Right lobe of liver (tissue), 6 donors: ENCODE data around the gene SF3A2. TPM values are rescaled to one million over a fixed set of nuclear protein-coding genes. Genes with fewer than 3 reads are reported as not detected.

ENCODE experiments used
- ATAC-seq, 4 donors: fragments of 200-7000 bp; cut with Tn5 transposase; one replicate each; pipeline ENCODE4 v1.9.1; 2020; ENCODE audit warnings: mild to moderate bottlenecking in 4 of 4, moderate library complexity in 4 of 4
- DNase-seq, 3 donors: peaks; one replicate each; pipeline ENCODE4 v3.0.0-alpha.2; 2020
- H3K27ac ChIP-seq, 3 donors: fragments of 200-600 bp; one replicate each; pipeline ENCODE4 v1.8.0; 2022
- H3K27me3 ChIP-seq, 2 donors: fragments of 200-600 bp; one replicate each; pipeline ENCODE4 v1.8.0; 2022
- H3K36me3 ChIP-seq, 4 donors: fragments of 200-600 bp; sonication (generic) in 1 of 4; one replicate each; pipeline versions ENCODE4 v1.5.1 to v1.8.0; 2017 to 2022; ENCODE audit warnings: control low read depth in 1 of 4
- H3K4me1 ChIP-seq, 4 donors: fragments of 200-600 bp; sonication (generic) in 1 of 4; one replicate each; pipeline versions ENCODE4 v1.5.1 to v1.8.0; 2017 to 2022; ENCODE audit warnings: control low read depth in 1 of 4
- H3K4me3 ChIP-seq, 3 donors: fragments of 200-600 bp; one replicate each; pipeline ENCODE4 v1.8.0; 2022
- H3K9me3 ChIP-seq, 4 donors: fragments of 200-600 bp; sonication (generic) in 1 of 4; one replicate each; pipeline versions ENCODE4 v1.5.1 to v1.8.0; 2017 to 2022; ENCODE audit warnings: control low read depth in 1 of 4
- POLR2A ChIP-seq: fragments of 450-650 bp; IDR thresholded peaks from one replicate; pipeline ENCODE4 v1.6.1; 2017; ENCODE audit warnings: antibody characterized with exemption, mild to moderate bottlenecking
- WGBS: methylation state at CpG from one replicate; pipeline ENCODE4 v1.1.6; 2018; ENCODE audit warnings: low coverage, low lambda C conversion rate; ENCODE audit not compliant: insufficient coverage; ENCODE audit errors: missing lambda C conversion rate; 5-methylcytosine and 5-hydroxymethylcytosine counted together
- intact Hi-C, 2 donors: fragments of 100-400 bp; cut with DNase I; formaldehyde crosslinking; loops; one replicate each; pipeline versions ENCODE4 v1.11.2 to v1.14.1; 2022
- total RNA-seq, 6 experiments: library from RNA; depleted of rRNA in 2 of 6; stranded (reverse); fragments of >200 nt in 2 of 6; fragmentation: NEBNext Ultra II Directional in 3 of 6; extraction: Animal tissue kit (Norgen Biotek cat#: 25700) in 3 of 6; gene quantifications; one replicate each; pipeline versions ENCODE4 v1.1.0 to v1.2.4, GENCODE V29; 2016 to 2023
- TF ChIP-seq, protein P1 (sequence below), 4 donors: fragments of 200-600 bp in 3 of 4; fragments of 450-650 bp in 1 of 4; IDR thresholded peaks; one replicate each; pipeline versions ENCODE4 v1.5.1 to v1.8.0; 2016 to 2022; ENCODE audit warnings: antibody characterized with exemption in 4 of 4, mild to moderate bottlenecking in 2 of 4
- donor health status: DM: no; HTN: yes; CAD: no.
- donor health status: DM: no; HTN: no; CAD: no.
- donor health status: DM: no; HTN: no; CAD: no.
- donor health status: DM: no; HTN: yes; CAD: no.
- donor health status: DM: no; HTN: yes; CAD: no.

Gene SF3A2
- total RNA-seq, 6 experiments from 2014 or later = 14.0 to 22.1 (median 19.1) TPM

DNA sequence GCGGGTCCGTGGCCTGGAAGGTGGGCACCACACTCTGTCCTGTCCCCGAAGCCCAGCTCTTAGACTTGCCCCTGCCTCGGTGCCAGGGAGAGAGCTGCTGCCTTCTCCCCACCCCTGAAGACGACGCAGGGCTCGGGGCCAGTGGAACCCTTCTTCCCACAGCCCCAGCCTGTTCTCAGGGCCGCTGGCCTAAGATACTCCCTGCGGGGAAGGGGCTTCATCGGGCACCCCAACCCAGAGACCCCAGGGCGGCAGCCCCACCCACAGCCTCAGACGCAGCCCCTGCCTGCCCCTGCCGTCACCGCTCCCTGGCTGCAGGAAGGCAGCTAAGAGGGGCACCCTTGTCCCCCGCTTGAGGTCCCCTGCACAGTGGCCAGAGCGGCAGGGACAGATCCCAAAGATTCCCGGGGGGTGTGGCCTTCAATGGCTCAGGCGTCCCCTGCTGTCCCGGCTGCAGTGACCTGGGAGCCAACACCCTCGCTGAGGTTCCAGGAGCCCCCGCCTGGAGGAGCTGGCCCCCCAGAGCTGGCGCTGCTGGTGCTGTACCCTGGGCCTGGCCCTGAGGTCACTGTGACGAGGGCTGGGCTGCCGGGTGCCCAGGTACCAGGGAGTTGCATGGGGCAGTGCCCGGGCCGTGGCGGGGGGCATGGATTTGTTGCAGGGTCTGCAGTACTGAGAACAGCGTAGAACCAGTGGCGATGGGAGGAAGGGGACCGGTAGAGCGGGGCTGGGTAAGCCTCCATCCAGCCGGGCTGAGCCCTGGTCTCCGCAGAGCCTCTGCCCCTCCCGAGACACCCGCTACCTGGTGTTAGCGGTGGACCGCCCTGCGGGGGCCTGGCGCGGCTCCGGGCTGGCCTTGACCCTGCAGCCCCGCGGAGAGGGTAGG lies 13.5 kb downstream of the SF3A2 start:
- no peak for DNase-seq
- TF ChIP-seq, protein P1, sequence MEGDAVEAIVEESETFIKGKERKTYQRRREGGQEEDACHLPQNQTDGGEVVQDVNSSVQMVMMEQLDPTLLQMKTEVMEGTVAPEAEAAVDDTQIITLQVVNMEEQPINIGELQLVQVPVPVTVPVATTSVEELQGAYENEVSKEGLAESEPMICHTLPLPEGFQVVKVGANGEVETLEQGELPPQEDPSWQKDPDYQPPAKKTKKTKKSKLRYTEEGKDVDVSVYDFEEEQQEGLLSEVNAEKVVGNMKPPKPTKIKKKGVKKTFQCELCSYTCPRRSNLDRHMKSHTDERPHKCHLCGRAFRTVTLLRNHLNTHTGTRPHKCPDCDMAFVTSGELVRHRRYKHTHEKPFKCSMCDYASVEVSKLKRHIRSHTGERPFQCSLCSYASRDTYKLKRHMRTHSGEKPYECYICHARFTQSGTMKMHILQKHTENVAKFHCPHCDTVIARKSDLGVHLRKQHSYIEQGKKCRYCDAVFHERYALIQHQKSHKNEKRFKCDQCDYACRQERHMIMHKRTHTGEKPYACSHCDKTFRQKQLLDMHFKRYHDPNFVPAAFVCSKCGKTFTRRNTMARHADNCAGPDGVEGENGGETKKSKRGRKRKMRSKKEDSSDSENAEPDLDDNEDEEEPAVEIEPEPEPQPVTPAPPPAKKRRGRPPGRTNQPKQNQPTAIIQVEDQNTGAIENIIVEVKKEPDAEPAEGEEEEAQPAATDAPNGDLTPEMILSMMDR (IDR thresholded peaks at IDR 0.05) = no peak
- no peak for TF ChIP-seq POLR2A
- WGBS = 7% methylated on average over 3 of the region's 43 CpGs
- H3K27me3 ChIP-seq = peaks cover 7 to 16% of the 10 kb centered on the region in 2 donors
- ATAC-seq = peak in 1 of 4 donors; percentile 7
- no peak overlapping the region for H3K4me3 ChIP-seq
- H3K27ac ChIP-seq = no peak overlapping the region
- intact Hi-C loops = no loop called here
- peaks cover 0 to 27% (median 0%) of the 10 kb centered on the region in 4 donors for H3K4me1 ChIP-seq
- H3K9me3 ChIP-seq = no peaks in the 10 kb centered on the region
- peaks cover 6 to 19% (median 18%) of the 10 kb centered on the region in 4 donors for H3K36me3 ChIP-seq

DNA sequence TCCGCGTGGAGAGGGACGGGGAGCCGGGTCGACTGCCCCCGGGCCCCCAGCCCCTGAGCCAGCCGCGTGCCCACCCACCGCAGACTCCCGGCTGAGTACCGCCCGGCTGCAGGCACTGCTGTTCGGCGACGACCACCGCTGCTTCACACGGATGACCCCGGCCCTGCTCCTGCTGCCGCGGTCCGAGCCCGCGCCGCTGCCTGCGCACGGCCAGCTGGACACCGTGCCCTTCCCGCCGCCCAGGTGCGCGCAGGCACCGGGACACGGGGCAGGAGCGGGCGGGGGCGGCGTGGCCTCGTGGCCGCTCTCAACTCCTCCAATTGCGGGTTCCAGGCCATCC lies 14.1 kb downstream of the SF3A2 start:
- DNase-seq (no peak), ATAC-seq (no peak)
- Histone ChIP-seq H3K27ac (no peak overlapping the region), H3K4me3 (no peak overlapping the region), H3K9me3 (no peaks in the 10 kb centered on the region), H3K36me3 (peaks cover under 1 to 14% (median 12%) of the 10 kb centered on the region in 4 donors), H3K4me1 (peaks cover 0 to 27% (median 0%) of the 10 kb centered on the region in 4 donors), H3K27me3 (peaks cover 7 to 16% of the 10 kb centered on the region in 2 donors)
- WGBS = no CpG with 5 or more reads among the region's 40 CpGs
- no peak for TF ChIP-seq POLR2A
- TF ChIP-seq, protein P1 (IDR thresholded peaks at IDR 0.05) = no peak
- intact Hi-C loops = no loop called here

- Histone ChIP-seq H3K4me3 (no peak overlapping the region), H3K4me1 (peaks cover 0 to 27% (median 0%) of the 10 kb centered on the region in 4 donors), H3K9me3 (no peaks in the 10 kb centered on the region), H3K27me3 (peaks cover 7 to 16% of the 10 kb centered on the region in 2 donors), H3K36me3 (peaks cover 0 to 11% (median 6%) of the 10 kb centered on the region in 4 donors), H3K27ac (no peak overlapping the region)
- intact Hi-C loops = no loop called here
- DNase-seq (no peak), ATAC-seq (no peak)
- no CpG with 5 or more reads among the region's 125 CpGs for WGBS
- no peak for TF ChIP-seq POLR2A
- TF ChIP-seq, protein P1 (IDR thresholded peaks at IDR 0.05) = no peak
These were observed 14.8 kb downstream of the SF3A2 start for GRCh38 chr19:2251106-2252054.

- intact Hi-C loops = no loop called here
- H3K9me3 ChIP-seq = no peaks in the 10 kb centered on the region
- H3K36me3 ChIP-seq = peaks cover 0 to 5% (median 0%) of the 10 kb centered on the region in 4 donors
- H3K4me3 ChIP-seq = no peak overlapping the region
- DNase-seq (no peak), ATAC-seq (no peak)
- no peak overlapping the region for H3K27ac ChIP-seq
- TF ChIP-seq, protein P1 (IDR thresholded peaks at IDR 0.05) = no peak
- no peak for TF ChIP-seq POLR2A
- peaks cover 7 to 16% of the 10 kb centered on the region in 2 donors for H3K27me3 ChIP-seq
- 12% methylated on average over 25 of the region's 74 CpGs for WGBS
- H3K4me1 ChIP-seq = peaks cover 0 to 27% (median 0%) of the 10 kb centered on the region in 4 donors
These were observed 15.6 kb downstream of the SF3A2 start for GRCh38 chr19:2252055-2252796.
